A549 (cell line): ENCODE measurements around the gene POLR1D. TPM values are rescaled to one million over a fixed set of nuclear protein-coding genes. Genes with fewer than 3 reads are reported as not detected.

ENCODE experiments used
- ATAC-seq, 2 experiments: fragments of 200-7000 bp in 1 of 2; fragments of >200 bp in 1 of 2; cut with Nextera tagmentation in 1 of 2; cut with Tn5 transposase in 1 of 2; 3 replicates each; pipeline versions ENCODE4 v1.8.0 to v1.9.1; 2018 to 2020; ENCODE audit warnings: mild to moderate bottlenecking in 1 of 2, moderate library complexity in 1 of 2
- CTCF ChIA-PET: fragments of 300-600 bp; sonication (Branson Sonifier 250); formaldehyde crosslinking; extraction: SDS; loops from one replicate; lab custom pipeline; 2021; ENCODE audit warnings: antibody characterized with exemption, inconsistent platforms; lab: Yijun Ruan, JAX
- POLR2A ChIA-PET: fragments of 350-600 bp; formaldehyde crosslinking; extraction: SDS; loops from one replicate; lab custom pipeline; 2021; ENCODE audit warnings: antibody characterized with exemption, inconsistent platforms; lab: Yijun Ruan, JAX
- DNase-seq, 2 experiments: peaks; one replicate each; pipeline versions ENCODE4 v3.0.0 to v3.0.0-alpha.2; 2011 to 2016; ENCODE audit warnings: low read depth in 1 of 2, low spot score in 1 of 2
- FAIRE-seq: peaks from 2 replicates; lab custom pipeline; 2011; peaks lifted over from hg19 to GRCh38; lab: Jason Lieb, UNC
- H3K27ac ChIP-seq, 2 experiments: fragments of >200 bp; sonication (Bioruptor Twin); formaldehyde crosslinking; 3 replicates each; pipeline ENCODE4 v1.5.1; 2016 to 2017
- H3K4me1 ChIP-seq: fragments of >200 bp; sonication (Bioruptor Twin); formaldehyde crosslinking; 3 replicates; pipeline ENCODE4 v1.6.1; 2016
- H3K4me2 ChIP-seq: fragments of >200 bp; sonication (Bioruptor Twin); formaldehyde crosslinking; 3 replicates; pipeline ENCODE4 v1.6.1; 2016
- H3K4me3 ChIP-seq: fragments of >200 bp; sonication (Bioruptor Twin); formaldehyde crosslinking; 3 replicates; pipeline ENCODE4 v1.5.1; 2016
- H3K9me3 ChIP-seq: fragments of >200 bp; sonication (Bioruptor Twin); formaldehyde crosslinking; 3 replicates; pipeline ENCODE4 v1.6.1; 2016
- BHLHE40 ChIP-seq: IDR thresholded peaks from 2 replicates; pipeline ENCODE4 v1.6.1; 2012; ENCODE audit warnings: low read depth, low read length, inconsistent platforms
- CEBPB ChIP-seq, 2 experiments: fragments of >200 bp in 1 of 2; sonication (Bioruptor Twin) in 1 of 2; formaldehyde crosslinking in 1 of 2; IDR thresholded peaks; 2 replicates each; pipeline ENCODE4 v1.6.1; 2012 to 2016
- FOSL2 ChIP-seq, 2 experiments: fragments of 450-650 bp in 1 of 2; fragments of >200 bp in 1 of 2; sonication (Bioruptor Twin) in 1 of 2; formaldehyde crosslinking; IDR thresholded peaks; 2 replicates each; pipeline versions ENCODE4 v1.5.0 to v1.6.1; 2016 to 2020; ENCODE audit warnings: mild to moderate bottlenecking in 1 of 2, moderate library complexity in 1 of 2
- GATA3 ChIP-seq: IDR thresholded peaks from 2 replicates; pipeline ENCODE4 v1.6.1; 2012; ENCODE audit warnings: borderline replicate concordance
- HOXA7 ChIP-seq: fragments of 250-450 bp; sonication (Bioruptor Pico); IDR thresholded peaks from 2 replicates; pipeline ENCODE4 v1.5.0; 2020; ENCODE audit warnings: mild to moderate bottlenecking, moderate library complexity
- HOXB13 ChIP-seq: fragments of 250-450 bp; sonication (Bioruptor Pico); IDR thresholded peaks from 2 replicates; pipeline ENCODE4 v1.5.0; 2020; ENCODE audit warnings: low read depth, mild to moderate bottlenecking, moderate library complexity
- KDM1A ChIP-seq: fragments of 200-600 bp; sonication (generic); IDR thresholded peaks from 2 replicates; pipeline ENCODE4 v1.6.1; 2016; ENCODE audit warnings: low read depth, mild to moderate bottlenecking
- KDM5A ChIP-seq: fragments of 200-600 bp; sonication (generic); IDR thresholded peaks from 2 replicates; pipeline ENCODE4 v1.6.1; 2016; ENCODE audit warnings: antibody characterized with exemption, mild to moderate bottlenecking
- MAFK ChIP-seq: fragments of 450-650 bp; IDR thresholded peaks from 2 replicates; pipeline ENCODE4 v1.6.1; 2014; ENCODE audit not compliant: partially characterized antibody
- MAZ ChIP-seq: fragments of 150-350 bp; IDR thresholded peaks from 2 replicates; pipeline ENCODE4 v1.6.1; 2014; ENCODE audit warnings: antibody characterized with exemption, low read depth, low read length, borderline replicate concordance
- MYC ChIP-seq: IDR thresholded peaks from 2 replicates; pipeline ENCODE4 v1.6.1; 2012; ENCODE audit warnings: mild to moderate bottlenecking, inconsistent platforms, low read length, improper control_type of control experiment, borderline replicate concordance
- NFE2L2 ChIP-seq: fragments of 150-350 bp; conservative IDR thresholded peaks from 2 replicates; pipeline ENCODE4 v1.6.1; 2014; ENCODE audit warnings: low read length
- NPAS2 ChIP-seq: fragments of 250-450 bp; sonication (Bioruptor Pico); IDR thresholded peaks from 2 replicates; pipeline ENCODE4 v1.8.0; 2022; ENCODE audit warnings: mild to moderate bottlenecking, moderate library complexity, borderline replicate concordance
- POLR2A ChIP-seq: IDR thresholded peaks from 2 replicates; pipeline ENCODE4 v1.6.1; 2012; ENCODE audit warnings: mild to moderate bottlenecking, low read length
- POLR2AphosphoS2 ChIP-seq: conservative IDR thresholded peaks from 2 replicates; pipeline ENCODE4 v1.6.1; 2012; ENCODE audit warnings: low read length, improper control_type of control experiment, inconsistent platforms
- RAD21 ChIP-seq, 2 experiments: fragments of >200 bp in 1 of 2; sonication (Bioruptor Twin) in 1 of 2; formaldehyde crosslinking in 1 of 2; IDR thresholded peaks in 1 of 2; conservative IDR thresholded peaks in 1 of 2; 2 replicates in 1 of 2; 3 replicates in 1 of 2; pipeline ENCODE4 v1.6.1; 2012 to 2018; ENCODE audit warnings: inconsistent platforms in 1 of 2
- RARB ChIP-seq: fragments of 250-450 bp; sonication (Bioruptor Pico); IDR thresholded peaks from 2 replicates; pipeline ENCODE4 v1.8.0; 2021; ENCODE audit warnings: mild to moderate bottlenecking, moderate library complexity
- RCOR1 ChIP-seq: fragments of 150-350 bp; IDR thresholded peaks from 2 replicates; pipeline ENCODE4 v1.6.1; 2014; ENCODE audit warnings: antibody characterized with exemption, low read length, low read depth
- TFCP2L1 ChIP-seq: fragments of 250-450 bp; sonication (Bioruptor Pico); IDR thresholded peaks from 2 replicates; pipeline ENCODE4 v1.5.0; 2021; ENCODE audit warnings: mild to moderate bottlenecking
- TP53 ChIP-seq: fragments of 250-450 bp; sonication (Bioruptor Pico); IDR thresholded peaks from 2 replicates; pipeline ENCODE4 v1.5.0; 2021; ENCODE audit warnings: mild to moderate bottlenecking, moderate library complexity
- ZC3H11A ChIP-seq: fragments of 450-650 bp; IDR thresholded peaks from 2 replicates; pipeline ENCODE4 v1.6.1; 2014; ENCODE audit warnings: antibody characterized with exemption, mild to moderate bottlenecking
- WGBS: methylation state at CpG from one replicate; pipeline ENCODE4 v1.1.6; 2017; ENCODE audit errors: missing lambda C conversion rate; 5-methylcytosine and 5-hydroxymethylcytosine counted together
- polyA plus RNA-seq, 4 experiments: library from polyadenylated mRNA; depleted of rRNA in 3 of 4; stranded (reverse); fragments of >200 nt; fragmentation: RNase III in 1 of 4; extraction: RNeasy Plus Mini Kit Qiagen cat#74134 plus additional on column Dnase treatment in 1 of 4; gene quantifications; 2 replicates in 3 of 4; 3 replicates in 1 of 4; pipeline ENCODE4 v1.2.3, GENCODE V29; 2011 to 2017
- TF ChIP-seq, protein P1 (sequence below): IDR thresholded peaks from 2 replicates; pipeline ENCODE4 v1.6.1; 2012
- TF ChIP-seq, protein P2 (sequence below): fragments of 200-600 bp; sonication (generic); IDR thresholded peaks from 2 replicates; pipeline ENCODE4 v1.6.1; 2016; ENCODE audit warnings: antibody characterized with exemption, mild to moderate bottlenecking, moderate library complexity
- TF ChIP-seq, protein P3 (sequence below): fragments of 250-450 bp; sonication (Bioruptor Pico); IDR thresholded peaks from 2 replicates; pipeline ENCODE4 v1.5.0; 2020; ENCODE audit warnings: low read depth, mild to moderate bottlenecking, moderate library complexity
- TF ChIP-seq, protein P4 (sequence below): fragments of 250-450 bp; sonication (Bioruptor Pico); IDR thresholded peaks from 2 replicates; pipeline ENCODE4 v1.5.0; 2021; ENCODE audit warnings: mild to moderate bottlenecking, moderate library complexity, borderline replicate concordance
- TF ChIP-seq, protein P5 (sequence below): IDR thresholded peaks from 2 replicates; pipeline ENCODE4 v1.6.1; 2012
- TF ChIP-seq, protein P6 (sequence below): fragments of 450-650 bp; IDR thresholded peaks from 2 replicates; pipeline ENCODE4 v1.6.1; 2014; ENCODE audit warnings: antibody characterized with exemption

The POLR1D gene
- polyA plus RNA-seq, 2 of the 4 experiments (the other 2 are of a cell fraction), result 110 to 161 TPM

DNA sequence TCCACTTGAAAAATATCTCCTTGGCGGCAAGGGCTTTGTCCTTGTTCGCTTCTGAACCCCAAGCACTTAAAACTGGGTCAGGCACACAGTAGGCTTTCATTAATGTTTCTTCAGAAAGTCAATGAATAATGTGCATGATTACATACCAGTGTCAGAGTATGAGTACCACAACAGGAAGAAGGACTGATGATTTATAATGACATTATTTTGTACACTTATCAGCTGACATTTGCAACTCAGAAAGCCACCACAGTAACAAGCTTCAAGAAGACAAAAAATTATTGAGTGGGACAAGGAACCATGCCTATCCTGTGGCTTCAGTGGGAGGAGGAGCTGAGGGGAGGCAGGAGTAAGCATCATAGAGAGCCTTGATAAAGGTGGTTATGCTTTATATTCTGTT lies 10.0 kb downstream of the POLR1D start:
- WGBS, result 48% methylated on average over 2 of the region's 2 CpGs
- H3K4me3 ChIP-seq, result no peak overlapping the region
- TF ChIP-seq NFE2L2 (no peak), RCOR1 (no peak), HOXA7 (no peak), TP53 (no peak), RAD21 (conservative IDR thresholded peaks at IDR 0.05 in 1 of 2, IDR thresholded peaks at IDR 0.05 in 1 of 2) (no peak), GATA3 (no peak), POLR2AphosphoS2 (no peak), KDM5A (no peak), MAZ (no peak), HOXB13 (CRISPR knock-in tag) (no peak)
- TF ChIP-seq, protein P1, sequence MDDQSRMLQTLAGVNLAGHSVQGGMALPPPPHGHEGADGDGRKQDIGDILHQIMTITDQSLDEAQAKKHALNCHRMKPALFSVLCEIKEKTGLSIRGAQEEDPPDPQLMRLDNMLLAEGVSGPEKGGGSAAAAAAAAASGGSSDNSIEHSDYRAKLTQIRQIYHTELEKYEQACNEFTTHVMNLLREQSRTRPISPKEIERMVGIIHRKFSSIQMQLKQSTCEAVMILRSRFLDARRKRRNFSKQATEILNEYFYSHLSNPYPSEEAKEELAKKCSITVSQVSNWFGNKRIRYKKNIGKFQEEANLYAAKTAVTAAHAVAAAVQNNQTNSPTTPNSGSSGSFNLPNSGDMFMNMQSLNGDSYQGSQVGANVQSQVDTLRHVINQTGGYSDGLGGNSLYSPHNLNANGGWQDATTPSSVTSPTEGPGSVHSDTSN, result no peak
- TF ChIP-seq, protein P2, sequence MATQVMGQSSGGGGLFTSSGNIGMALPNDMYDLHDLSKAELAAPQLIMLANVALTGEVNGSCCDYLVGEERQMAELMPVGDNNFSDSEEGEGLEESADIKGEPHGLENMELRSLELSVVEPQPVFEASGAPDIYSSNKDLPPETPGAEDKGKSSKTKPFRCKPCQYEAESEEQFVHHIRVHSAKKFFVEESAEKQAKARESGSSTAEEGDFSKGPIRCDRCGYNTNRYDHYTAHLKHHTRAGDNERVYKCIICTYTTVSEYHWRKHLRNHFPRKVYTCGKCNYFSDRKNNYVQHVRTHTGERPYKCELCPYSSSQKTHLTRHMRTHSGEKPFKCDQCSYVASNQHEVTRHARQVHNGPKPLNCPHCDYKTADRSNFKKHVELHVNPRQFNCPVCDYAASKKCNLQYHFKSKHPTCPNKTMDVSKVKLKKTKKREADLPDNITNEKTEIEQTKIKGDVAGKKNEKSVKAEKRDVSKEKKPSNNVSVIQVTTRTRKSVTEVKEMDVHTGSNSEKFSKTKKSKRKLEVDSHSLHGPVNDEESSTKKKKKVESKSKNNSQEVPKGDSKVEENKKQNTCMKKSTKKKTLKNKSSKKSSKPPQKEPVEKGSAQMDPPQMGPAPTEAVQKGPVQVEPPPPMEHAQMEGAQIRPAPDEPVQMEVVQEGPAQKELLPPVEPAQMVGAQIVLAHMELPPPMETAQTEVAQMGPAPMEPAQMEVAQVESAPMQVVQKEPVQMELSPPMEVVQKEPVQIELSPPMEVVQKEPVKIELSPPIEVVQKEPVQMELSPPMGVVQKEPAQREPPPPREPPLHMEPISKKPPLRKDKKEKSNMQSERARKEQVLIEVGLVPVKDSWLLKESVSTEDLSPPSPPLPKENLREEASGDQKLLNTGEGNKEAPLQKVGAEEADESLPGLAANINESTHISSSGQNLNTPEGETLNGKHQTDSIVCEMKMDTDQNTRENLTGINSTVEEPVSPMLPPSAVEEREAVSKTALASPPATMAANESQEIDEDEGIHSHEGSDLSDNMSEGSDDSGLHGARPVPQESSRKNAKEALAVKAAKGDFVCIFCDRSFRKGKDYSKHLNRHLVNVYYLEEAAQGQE, result no peak
- TF ChIP-seq, protein P3, sequence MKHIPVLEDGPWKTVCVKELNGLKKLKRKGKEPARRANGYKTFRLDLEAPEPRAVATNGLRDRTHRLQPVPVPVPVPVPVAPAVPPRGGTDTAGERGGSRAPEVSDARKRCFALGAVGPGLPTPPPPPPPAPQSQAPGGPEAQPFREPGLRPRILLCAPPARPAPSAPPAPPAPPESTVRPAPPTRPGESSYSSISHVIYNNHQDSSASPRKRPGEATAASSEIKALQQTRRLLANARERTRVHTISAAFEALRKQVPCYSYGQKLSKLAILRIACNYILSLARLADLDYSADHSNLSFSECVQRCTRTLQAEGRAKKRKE (CRISPR knock-in tag), result no peak
- TF ChIP-seq, protein P4, sequence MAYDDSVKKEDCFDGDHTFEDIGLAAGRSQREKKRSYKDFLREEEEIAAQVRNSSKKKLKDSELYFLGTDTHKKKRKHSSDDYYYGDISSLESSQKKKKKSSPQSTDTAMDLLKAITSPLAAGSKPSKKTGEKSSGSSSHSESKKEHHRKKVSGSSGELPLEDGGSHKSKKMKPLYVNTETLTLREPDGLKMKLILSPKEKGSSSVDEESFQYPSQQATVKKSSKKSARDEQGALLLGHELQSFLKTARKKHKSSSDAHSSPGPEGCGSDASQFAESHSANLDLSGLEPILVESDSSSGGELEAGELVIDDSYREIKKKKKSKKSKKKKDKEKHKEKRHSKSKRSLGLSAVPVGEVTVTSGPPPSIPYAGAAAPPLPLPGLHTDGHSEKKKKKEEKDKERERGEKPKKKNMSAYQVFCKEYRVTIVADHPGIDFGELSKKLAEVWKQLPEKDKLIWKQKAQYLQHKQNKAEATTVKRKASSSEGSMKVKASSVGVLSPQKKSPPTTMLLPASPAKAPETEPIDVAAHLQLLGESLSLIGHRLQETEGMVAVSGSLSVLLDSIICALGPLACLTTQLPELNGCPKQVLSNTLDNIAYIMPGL (CRISPR knock-in tag), result no peak
- TF ChIP-seq, all 56 proteins: peak for 0
- no peak overlapping the region for H3K27ac ChIP-seq
- CTCF ChIA-PET, result interaction anchor here (1.0 kb wide), 1 partner anchor 10 kb away, joined by 3 read pairs; no protein-coding TSS in a partner anchor
- FAIRE-seq, result no peak
- POLR2A ChIA-PET, result interaction anchor here (1.0 kb wide), 1 partner anchor 11 kb away, joined by 3 read pairs; no protein-coding TSS in a partner anchor
- no peak for DNase-seq
- ATAC-seq, result no peak
- no peaks in the 10 kb centered on the region for H3K4me1 ChIP-seq
- no peak overlapping the region for H3K4me2 ChIP-seq
- no peaks in the 10 kb centered on the region for H3K9me3 ChIP-seq

DNA sequence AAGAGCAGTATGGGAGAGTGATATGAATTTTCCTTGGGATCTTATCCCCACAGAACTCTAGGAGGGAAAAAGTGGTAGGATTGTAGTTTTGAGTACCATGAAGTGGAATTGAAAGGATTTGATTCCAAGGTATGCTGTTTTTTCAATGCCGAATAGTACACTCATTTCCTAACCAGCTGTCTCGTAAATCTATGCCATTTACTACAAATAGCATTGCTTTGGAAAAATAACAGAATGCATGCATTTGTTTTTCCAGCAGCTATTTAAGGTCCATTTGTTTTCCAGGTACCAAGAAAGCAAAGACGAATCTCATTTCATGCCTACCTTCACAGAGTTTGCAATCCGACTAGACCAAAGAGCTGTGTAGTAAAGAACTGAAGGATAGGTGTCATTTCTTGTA lies 10.5 kb downstream of the POLR1D start:
- no peak for ATAC-seq
- WGBS, result 91% methylated on average over 4 of the region's 4 CpGs
- Histone ChIP-seq H3K4me3 (no peak overlapping the region), H3K4me1 (no peaks in the 10 kb centered on the region), H3K27ac (no peak overlapping the region), H3K9me3 (no peaks in the 10 kb centered on the region), H3K4me2 (no peak overlapping the region)
- ChIA-PET POLR2A (no interaction called here), CTCF (interaction anchor here (1.4 kb wide), 1 partner anchor 9 kb away, joined by 3 read pairs; no protein-coding TSS in a partner anchor)
- no peak for DNase-seq
- no peak for FAIRE-seq
- no peak for TF ChIP-seq BHLHE40
- TF ChIP-seq CEBPB (IDR thresholded peaks at IDR 0.05), result no peak
- TF ChIP-seq MYC, result no peak
- no peak for TF ChIP-seq RAD21 (conservative IDR thresholded peaks at IDR 0.05 in 1 of 2, IDR thresholded peaks at IDR 0.05 in 1 of 2)
- no peak for TF ChIP-seq ZC3H11A
- TF ChIP-seq POLR2A, result no peak
- TF ChIP-seq TFCP2L1 (CRISPR knock-in tag), result no peak
- TF ChIP-seq FOSL2 (IDR thresholded peaks at IDR 0.05), result no peak
- no peak for TF ChIP-seq FOSL2 (CRISPR knock-in tag; IDR thresholded peaks at IDR 0.05)
- TF ChIP-seq KDM1A, result no peak
- no peak for TF ChIP-seq NPAS2 (CRISPR knock-in tag)
- no peak for TF ChIP-seq RARB (CRISPR knock-in tag)
- TF ChIP-seq NFE2L2, result no peak
- TF ChIP-seq, protein P5, sequence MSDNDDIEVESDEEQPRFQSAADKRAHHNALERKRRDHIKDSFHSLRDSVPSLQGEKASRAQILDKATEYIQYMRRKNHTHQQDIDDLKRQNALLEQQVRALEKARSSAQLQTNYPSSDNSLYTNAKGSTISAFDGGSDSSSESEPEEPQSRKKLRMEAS, result no peak
- no peak for TF ChIP-seq MAFK
- TF ChIP-seq, protein P6, sequence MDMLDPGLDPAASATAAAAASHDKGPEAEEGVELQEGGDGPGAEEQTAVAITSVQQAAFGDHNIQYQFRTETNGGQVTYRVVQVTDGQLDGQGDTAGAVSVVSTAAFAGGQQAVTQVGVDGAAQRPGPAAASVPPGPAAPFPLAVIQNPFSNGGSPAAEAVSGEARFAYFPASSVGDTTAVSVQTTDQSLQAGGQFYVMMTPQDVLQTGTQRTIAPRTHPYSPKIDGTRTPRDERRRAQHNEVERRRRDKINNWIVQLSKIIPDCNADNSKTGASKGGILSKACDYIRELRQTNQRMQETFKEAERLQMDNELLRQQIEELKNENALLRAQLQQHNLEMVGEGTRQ, result no peak
- TF ChIP-seq, all 56 proteins: peak for 0
